Measurements from ENCODE around the gene NAT9. TPM values are rescaled to one million over a fixed set of nuclear protein-coding genes. Genes with fewer than 3 reads are reported as not detected.

The NAT9 gene, protein sequence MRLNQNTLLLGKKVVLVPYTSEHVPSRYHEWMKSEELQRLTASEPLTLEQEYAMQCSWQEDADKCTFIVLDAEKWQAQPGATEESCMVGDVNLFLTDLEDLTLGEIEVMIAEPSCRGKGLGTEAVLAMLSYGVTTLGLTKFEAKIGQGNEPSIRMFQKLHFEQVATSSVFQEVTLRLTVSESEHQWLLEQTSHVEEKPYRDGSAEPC
- 18.1 TPM for total RNA-seq (ENCODE audit: insufficient read depth, low replicate concordance)

GRCh38 chr17:74776044-74776962, at the start of gene NAT9:
TSS of gene NAT9 (minus strand) at chr17:74776345. CDS start at chr17:74775698, 647 bp downstream.
- DNase-seq (ENCODE audit: low spot score) = peak; percentile 97

- DNase-seq (ENCODE audit: low spot score) = no peak
Observed at GRCh38 chr17:74824961-74825627, 48.9 kb upstream of the NAT9 start.

GRCh38 chr17:74822939-74823367, 46.8 kb upstream of the NAT9 start:
- DNase-seq (ENCODE audit: low spot score) = no peak

GRCh38 chr17:74822335-74822938, 46.3 kb upstream of the NAT9 start:
- no peak for DNase-seq (ENCODE audit: low spot score)

GRCh38 chr17:74821655-74822334, 45.6 kb upstream of the NAT9 start:
- no peak for DNase-seq (ENCODE audit: low spot score)

GRCh38 chr17:74819801-74820436, 43.8 kb upstream of the NAT9 start:
- DNase-seq (ENCODE audit: low spot score) = no peak

- DNase-seq (ENCODE audit: low spot score) = no peak
Observed at GRCh38 chr17:74818291-74818938, 42.3 kb upstream of the NAT9 start.

DNA sequence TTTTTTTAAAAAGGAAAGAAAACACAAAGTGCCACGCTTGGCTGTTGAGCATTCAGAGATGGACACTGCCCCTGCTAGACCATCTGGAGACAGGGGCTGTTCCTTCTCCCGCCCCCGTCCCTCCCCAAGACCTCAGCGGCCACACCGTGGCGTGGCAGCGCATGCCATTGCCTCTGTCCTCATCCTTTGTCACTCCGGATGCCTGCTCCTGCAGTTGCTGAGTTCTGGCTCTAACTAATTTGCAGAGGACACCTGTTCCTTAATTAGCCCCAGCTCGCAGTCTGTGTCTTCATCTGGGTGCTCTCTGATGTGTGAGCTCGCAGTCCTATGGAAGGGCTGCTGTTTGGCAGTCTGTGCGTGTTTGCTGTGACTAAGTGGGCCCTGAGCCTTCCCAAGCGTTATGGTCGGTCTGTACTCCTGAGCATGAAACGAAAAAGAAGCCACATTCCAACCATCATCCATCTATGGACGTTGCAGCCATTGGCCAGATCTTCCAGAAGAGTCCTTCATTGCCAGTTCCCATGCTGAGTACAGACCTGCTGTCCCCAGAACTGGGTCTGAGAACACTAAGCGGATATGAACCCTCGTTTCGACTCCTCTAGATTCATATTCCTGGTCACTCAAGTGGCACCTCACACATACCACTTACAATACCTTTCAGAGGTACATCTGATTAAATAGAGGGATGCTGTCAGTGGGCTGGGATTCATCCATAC, 40.9 kb upstream of the NAT9 start:
- DNase-seq (ENCODE audit: low spot score) = no peak

DNA sequence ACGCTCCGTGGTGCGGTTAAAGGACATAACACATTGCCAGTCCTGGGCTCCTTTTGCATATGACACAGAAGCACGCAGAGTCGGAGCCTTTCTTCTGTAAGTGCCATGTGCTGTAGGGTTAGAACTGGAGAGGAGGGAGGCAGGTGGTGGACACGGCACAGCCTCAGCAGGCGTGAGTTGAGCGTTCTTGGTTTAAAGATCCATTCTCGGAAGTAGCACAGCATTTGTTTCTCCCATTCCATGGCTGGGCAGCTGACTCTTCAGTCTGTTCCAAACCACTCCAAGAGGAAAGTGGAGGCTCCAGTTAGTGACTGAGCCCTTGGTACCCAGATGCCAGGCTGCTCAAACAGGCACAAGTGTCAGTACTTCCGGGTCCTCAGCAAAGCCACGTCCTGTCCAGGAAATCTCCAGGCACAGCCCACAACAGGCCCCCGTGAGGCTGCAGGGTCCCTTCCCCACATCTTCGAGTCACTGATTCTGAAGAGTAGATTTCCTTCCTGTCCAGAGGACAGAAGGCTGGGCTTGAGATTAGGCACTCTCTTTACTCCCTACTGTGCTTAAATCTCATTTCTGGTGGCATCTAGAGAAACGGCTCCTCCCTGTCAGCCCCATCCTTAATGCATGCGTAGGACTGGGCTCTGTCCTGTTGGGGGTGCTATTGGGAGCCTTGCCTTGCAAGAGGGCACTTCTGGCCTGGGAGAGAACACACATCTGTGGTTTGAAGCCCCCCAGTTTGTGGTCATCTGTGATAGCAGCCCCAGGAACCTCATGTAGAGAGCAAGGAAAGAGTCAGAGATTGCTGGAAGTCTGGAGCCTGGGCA, 39.6 kb upstream of the NAT9 start:
- DNase-seq (ENCODE audit: low spot score) = no peak

GRCh38 chr17:74815067-74815466, 38.9 kb upstream of the NAT9 start:
- DNase-seq (ENCODE audit: low spot score) = no peak

- DNase-seq (ENCODE audit: low spot score) = no peak
Observed at GRCh38 chr17:74814453-74814852, 38.3 kb upstream of the NAT9 start.

DNA sequence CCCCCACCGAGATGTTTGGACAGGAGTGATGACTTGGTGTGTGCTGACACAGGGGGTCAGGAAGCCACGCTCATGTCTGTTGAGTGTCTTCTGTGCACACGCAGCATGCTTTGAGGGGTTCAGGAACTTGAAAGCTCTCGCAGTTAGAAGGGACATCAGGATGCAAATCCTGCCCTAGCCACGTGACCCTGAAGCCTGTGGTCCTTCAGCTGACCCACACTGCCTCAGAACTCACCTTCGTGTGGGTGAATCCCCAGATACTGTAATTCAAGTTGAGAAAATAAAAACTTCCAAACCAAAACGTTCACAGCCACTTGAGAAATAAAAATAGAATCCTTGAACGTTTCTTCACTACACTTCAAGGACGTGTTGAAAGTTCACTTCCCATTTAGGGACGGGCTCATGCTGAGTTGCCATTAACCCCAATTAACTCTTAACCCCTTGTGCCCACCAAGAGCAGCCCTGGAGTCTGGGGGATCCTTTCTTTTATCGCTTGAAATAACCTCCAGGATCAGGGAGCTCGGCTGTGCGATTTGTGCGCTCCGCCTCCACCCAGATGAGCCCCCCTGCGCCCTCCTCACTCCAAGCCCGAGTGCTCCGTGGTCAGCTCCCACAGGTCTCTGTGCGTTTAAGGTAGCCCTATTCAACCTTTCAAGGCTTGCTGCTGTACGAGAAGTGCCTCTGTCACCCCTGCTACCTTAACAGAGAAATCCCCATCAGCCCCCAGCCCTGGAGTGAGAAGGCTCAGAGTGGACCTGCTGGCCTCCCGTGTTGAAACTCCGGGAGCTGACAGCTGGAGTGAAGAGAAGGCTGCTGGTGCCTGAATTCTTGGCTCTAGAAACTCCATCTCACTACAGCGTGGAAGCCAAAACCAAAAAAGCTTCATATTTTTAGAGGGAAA, 36.2 kb upstream of the NAT9 start:
- no peak for DNase-seq (ENCODE audit: low spot score)

DNA sequence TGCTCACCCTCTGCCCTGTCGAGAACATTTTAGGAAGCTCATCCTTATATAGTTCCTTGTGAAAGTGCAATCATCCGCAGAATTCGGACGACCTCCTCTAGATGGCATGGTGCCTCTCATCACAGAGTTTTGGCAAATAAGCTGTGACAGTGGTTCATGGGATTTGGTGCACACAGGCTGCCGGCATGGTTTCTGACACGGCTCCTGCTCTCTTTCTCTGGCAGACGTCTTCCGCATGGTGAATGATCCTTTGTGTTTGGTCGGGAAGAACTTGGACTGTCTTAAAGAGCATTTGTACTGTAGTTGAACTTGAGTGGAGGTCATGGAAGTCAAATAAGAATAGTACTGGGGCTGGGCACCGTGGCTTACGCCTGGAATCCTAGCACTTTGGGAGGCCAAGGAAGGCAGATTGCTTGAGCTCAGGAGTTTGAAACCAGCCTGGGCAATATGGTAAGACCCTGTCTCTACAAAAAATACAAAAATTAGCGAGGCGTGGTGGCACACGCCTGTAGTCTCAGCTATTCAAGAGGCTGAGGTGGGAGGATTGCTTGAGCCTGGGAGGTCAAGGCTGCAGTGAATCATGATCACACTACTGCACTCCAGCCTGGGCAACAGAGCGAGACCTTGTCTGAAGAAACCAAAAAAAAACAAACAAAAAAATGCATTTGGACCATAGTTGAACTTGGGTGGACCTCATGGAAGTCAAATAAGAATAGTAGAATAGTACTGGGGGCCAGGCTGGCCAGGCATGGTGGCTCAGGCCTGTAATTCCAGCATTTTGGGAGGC, 34.7 kb upstream of the NAT9 start:
- no peak for DNase-seq (ENCODE audit: low spot score)

DNA sequence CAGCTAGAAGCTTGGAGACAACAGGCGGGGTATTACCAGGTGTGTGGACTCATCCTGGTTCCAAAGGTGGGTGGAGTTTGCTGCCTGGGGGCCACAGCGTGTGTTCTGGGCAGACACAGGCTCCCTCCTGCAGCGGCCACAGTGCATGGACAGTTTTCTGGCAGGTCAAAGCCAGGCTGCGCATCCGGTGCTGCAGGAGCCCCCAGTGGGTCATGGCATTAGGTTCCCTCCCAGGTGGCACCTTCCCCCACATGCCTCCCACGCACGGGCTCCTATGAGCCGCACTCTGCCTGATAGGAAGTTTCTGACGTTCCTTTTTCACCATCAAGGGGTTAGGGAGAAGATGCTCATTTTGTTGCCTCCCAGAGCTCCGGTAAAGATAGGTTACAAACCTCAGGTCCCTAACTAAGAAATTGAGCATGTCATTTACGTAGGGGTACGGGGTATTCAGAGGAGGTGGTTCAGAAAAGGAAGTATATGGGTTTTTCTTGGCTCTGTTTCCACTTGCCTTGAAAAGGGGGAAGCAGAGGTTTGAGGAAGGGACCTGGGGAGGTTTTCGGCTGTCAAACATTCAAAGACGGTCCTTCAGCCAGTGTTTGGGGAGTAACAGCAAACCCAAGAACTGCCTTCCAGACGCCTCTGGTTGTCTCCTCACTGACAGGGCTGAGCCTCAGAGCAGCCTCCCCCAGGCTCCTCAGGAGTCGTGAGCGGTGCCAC, 32.7 kb upstream of the NAT9 start:
- no peak for DNase-seq (ENCODE audit: low spot score)

DNA sequence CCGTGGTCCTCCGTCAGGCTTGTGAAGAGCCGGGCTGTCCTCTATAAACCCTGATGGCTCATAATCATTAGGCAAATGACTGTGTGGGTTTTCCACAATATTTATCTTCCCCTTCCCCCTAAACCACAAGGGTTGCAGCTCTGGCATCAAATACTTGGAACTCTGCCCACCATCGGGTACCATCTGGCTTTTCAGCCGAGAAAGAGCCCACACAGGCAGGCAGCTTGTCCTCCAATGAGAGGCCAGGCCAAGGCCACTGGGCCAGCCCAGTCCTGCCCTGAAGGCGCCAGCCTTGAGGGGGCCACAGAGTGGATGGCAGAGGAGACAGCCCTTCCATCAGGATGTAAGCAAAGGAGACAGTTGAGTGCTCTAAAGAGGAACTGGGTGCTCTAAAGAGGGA, 31.8 kb upstream of the NAT9 start:
- DNase-seq (ENCODE audit: low spot score) = no peak

- no peak for DNase-seq (ENCODE audit: low spot score)
Observed at GRCh38 chr17:74807441-74807840, 31.3 kb upstream of the NAT9 start.

Data from umbilical cord (tissue), 2 donors.